HepG2 (cell line): ENCODE data around the gene ADGRG6. TPM values are rescaled to one million over a fixed set of nuclear protein-coding genes. Genes with fewer than 3 reads are reported as not detected.
A peak's percentile ranks its signal among the peaks of the same experiment; 100 is the strongest.

Experiments
- ASH2L ChIP-seq: fragments of 300-600, 200-600 bp; sonication (generic); IDR thresholded peaks from 2 replicates; pipeline ENCODE4 v1.7.0; 2017; ENCODE audit warnings: low read depth, mild to moderate bottlenecking, moderate library complexity, mixed read lengths, low read length; ENCODE audit not compliant: insufficient read length
- BRD4 ChIP-seq: sonication (generic); formaldehyde crosslinking; IDR thresholded peaks from 2 replicates; pipeline ENCODE4 v1.4.0; 2020; ENCODE audit warnings: missing genetic modification reagents
- CHCHD3 ChIP-seq: sonication (generic); formaldehyde crosslinking; IDR thresholded peaks from 2 replicates; pipeline ENCODE4 v1.8.0; 2022; ENCODE audit warnings: mild to moderate bottlenecking, missing genetic modification reagents, moderate library complexity
- CREB3 ChIP-seq: sonication (generic); formaldehyde crosslinking; IDR thresholded peaks from 2 replicates; pipeline ENCODE4 v1.5.0; 2020; ENCODE audit warnings: missing genetic modification reagents
- ESRRA ChIP-seq: sonication (generic); formaldehyde crosslinking; IDR thresholded peaks from 2 replicates; pipeline ENCODE4 v1.5.1; 2020; ENCODE audit warnings: mild to moderate bottlenecking, low read depth, missing genetic modification reagents
- HBP1 ChIP-seq: IDR thresholded peaks from 2 replicates; pipeline ENCODE4 v1.6.1; 2016; ENCODE audit warnings: low read depth, control low read depth
- HNF4G ChIP-seq, 2 experiments: sonication (generic) in 1 of 2; formaldehyde crosslinking in 1 of 2; IDR thresholded peaks; 2 replicates each; pipeline versions ENCODE4 v1.4.0 to v1.6.1; 2011 to 2020; ENCODE audit warnings: borderline replicate concordance in 2 of 2, low read depth in 2 of 2, mild to moderate bottlenecking in 2 of 2, low read length in 1 of 2, missing genetic modification reagents in 1 of 2, moderate library complexity in 1 of 2
- HOXD1 ChIP-seq: sonication (generic); formaldehyde crosslinking; IDR thresholded peaks from 2 replicates; pipeline ENCODE4 v1.5.0; 2020; ENCODE audit warnings: missing genetic modification reagents
- NFAT5 ChIP-seq: sonication (generic); formaldehyde crosslinking; IDR thresholded peaks from 2 replicates; pipeline ENCODE4 v1.4.0; 2020; ENCODE audit warnings: missing genetic modification reagents
- RFX1 ChIP-seq: fragments of 450-650 bp; IDR thresholded peaks from 2 replicates; pipeline ENCODE4 v1.6.1; 2017
- SIX1 ChIP-seq: sonication (generic); formaldehyde crosslinking; IDR thresholded peaks from 2 replicates; pipeline ENCODE4 v1.4.0; 2020; ENCODE audit warnings: missing genetic modification reagents, borderline replicate concordance
- SNAI1 ChIP-seq: sonication (generic); formaldehyde crosslinking; IDR thresholded peaks from 2 replicates; pipeline ENCODE4 v1.5.0; 2020; ENCODE audit warnings: mild to moderate bottlenecking, missing genetic modification reagents, borderline replicate concordance
- SRSF1 ChIP-seq: fragments of 200-400 bp; formaldehyde crosslinking; optimal IDR thresholded peaks from 2 replicates; pipeline ENCODE3; 2017; ENCODE audit warnings: mild to moderate bottlenecking, low read depth, low read length, moderate library complexity
- TBP ChIP-seq: sonication (generic); formaldehyde crosslinking; IDR thresholded peaks from 2 replicates; pipeline ENCODE4 v1.5.0; 2020; ENCODE audit warnings: missing genetic modification reagents
- ZBTB21 ChIP-seq: sonication (generic); formaldehyde crosslinking; IDR thresholded peaks from 2 replicates; pipeline ENCODE4 v1.4.0; 2020; ENCODE audit warnings: missing genetic modification reagents
- ZNF207 ChIP-seq: fragments of 450-650 bp; IDR thresholded peaks from 2 replicates; pipeline ENCODE4 v1.6.1; 2016; ENCODE audit warnings: antibody characterized with exemption, borderline replicate concordance
- ZNF546 ChIP-seq: sonication (generic); formaldehyde crosslinking; conservative IDR thresholded peaks from 2 replicates; pipeline ENCODE4 v1.8.1; 2023; ENCODE audit warnings: mild to moderate bottlenecking, missing genetic modification reagents
- ZNF761 ChIP-seq: sonication (generic); formaldehyde crosslinking; conservative IDR thresholded peaks from 2 replicates; pipeline ENCODE4 v1.4.0; 2020; ENCODE audit warnings: mild to moderate bottlenecking, missing genetic modification reagents
- polyA plus RNA-seq, 8 experiments: library from polyadenylated mRNA; depleted of rRNA in 3 of 8; stranded (reverse) in 7 of 8; unstranded in 1 of 8; fragments of >200 nt; fragmentation: Illumina TruSeq in 4 of 8; extraction: Trizol in 4 of 8; gene quantifications; 2 replicates each; pipeline versions ENCODE4 v1.2.1 to v1.2.3, GENCODE V29; 2011 to 2016; ENCODE audit warnings: low read depth in 4 of 8, missing spikeins in 1 of 8, mixed read lengths in 1 of 8; ENCODE audit not compliant: insufficient read depth in 1 of 8
- total RNA-seq, 5 experiments: library from RNA; depleted of rRNA; stranded (reverse); fragments of >200 nt; fragmentation: Illumina TruSeq; extraction: Trizol; gene quantifications; 2 replicates each; pipeline ENCODE4 v1.2.3, GENCODE V29; 2016; ENCODE audit warnings: low read depth in 1 of 5

ADGRG6 gene
- total and polyA plus RNA-seq, 2 of the 13 experiments (the other 11 are each of a cell fraction or from before 2014, with no cell fraction given), result 129 to 249 TPM

- TF ChIP-seq SNAI1, result no peak
- no peak for TF ChIP-seq ZNF546 (CRISPR knock-in tag)
- TF ChIP-seq NFAT5, result no peak
- 0 out of 2 replicates have a peak, but pooled peaks have one; percentile 56 for TF ChIP-seq ZNF761
- TF ChIP-seq RFX1, result no peak
- no peak for TF ChIP-seq ZNF207
- no peak for TF ChIP-seq CREB3 (CRISPR knock-in tag)
- TF ChIP-seq ASH2L, result peak; percentile 70
- peak; percentile 91 for TF ChIP-seq HNF4G (IDR thresholded peaks at IDR 0.05; ENCODE audit: borderline replicate concordance, low read depth, low read length)
- TF ChIP-seq HNF4G (CRISPR knock-in tag; IDR thresholded peaks at IDR 0.05; ENCODE audit: borderline replicate concordance, low read depth), result no peak; the same call in 1 of the 2 replicates
- peak; percentile 72; the same call in 1 of the 2 replicates for TF ChIP-seq BRD4 (CRISPR knock-in tag)
- TF ChIP-seq ESRRA (CRISPR knock-in tag), result no peak
- peak; percentile 97 for TF ChIP-seq SIX1
- peak; percentile 46; the same call in 1 of the 2 replicates for TF ChIP-seq ZBTB21 (CRISPR knock-in tag)
- no peak for TF ChIP-seq SRSF1
- peak; percentile 92 for TF ChIP-seq HOXD1
- no peak for TF ChIP-seq HBP1 (CRISPR knock-in tag)
- TF ChIP-seq TBP (CRISPR knock-in tag), result no peak
- TF ChIP-seq CHCHD3, result no peak
Observed at GRCh38 chr6:142374965-142375733, 73.3 kb downstream of the ADGRG6 start (continued).
